A673 (cell line): Measurements from ENCODE around the gene H6PD. TPM values are rescaled to one million over a fixed set of nuclear protein-coding genes. Genes with fewer than 3 reads are reported as not detected.

ENCODE experiments used
- BruUV-seq: library from RNA; stranded (reverse); fragments of 400-500 nt; replicated peaks from 2 replicates; lab custom pipeline; 2021; lab: Mats Ljungman, UMichigan
- CTCF ChIA-PET: fragments of 300-600 bp; sonication (Branson Sonifier 250); formaldehyde crosslinking; loops from one replicate; lab custom pipeline; 2022; ENCODE audit warnings: antibody characterized with exemption; lab: Charles Lee
- POLR2A ChIA-PET: fragments of 300-600 bp; sonication (Branson Sonifier 250); formaldehyde crosslinking; loops from one replicate; lab custom pipeline; 2022; ENCODE audit warnings: antibody characterized with exemption; ENCODE audit not compliant: low non-redundant PET; lab: Charles Lee
- DNase-seq: peaks from one replicate; pipeline ENCODE4 v3.0.0-alpha.2; 2015; ENCODE audit warnings: low spot score
- H3K27ac ChIP-seq: fragments of 200-600 bp; sonication (generic); 2 replicates; pipeline ENCODE4 v1.5.1; 2016; ENCODE audit warnings: mixed run types, low read depth, mild to moderate bottlenecking, mixed read lengths, antibody characterized with exemption, low read length; ENCODE audit not compliant: poor library complexity, severe bottlenecking
- H3K27me3 ChIP-seq: fragments of 200-600 bp; sonication (generic); replicated peaks from 2 replicates; pipeline ENCODE4 v1.6.1; 2017; ENCODE audit warnings: mixed run types, low read depth, mild to moderate bottlenecking, mixed read lengths, antibody characterized with exemption, low read length; ENCODE audit not compliant: insufficient read depth, poor library complexity
- H3K36me3 ChIP-seq: fragments of 200-600 bp; sonication (generic); 2 replicates; pipeline ENCODE4 v1.6.1; 2016; ENCODE audit warnings: mixed run types, mild to moderate bottlenecking, mixed read lengths, antibody characterized with exemption, low read length; ENCODE audit not compliant: insufficient read depth, poor library complexity, severe bottlenecking
- H3K4me1 ChIP-seq: fragments of 200-600 bp; sonication (generic); 2 replicates; pipeline ENCODE4 v1.6.1; 2017; ENCODE audit warnings: mixed run types, mild to moderate bottlenecking, mixed read lengths, antibody characterized with exemption, low read length; ENCODE audit not compliant: insufficient read depth, poor library complexity, severe bottlenecking
- H3K4me3 ChIP-seq: fragments of 200-600 bp; sonication (generic); 2 replicates; pipeline ENCODE4 v1.5.1; 2016; ENCODE audit warnings: low read depth, mixed run types, mild to moderate bottlenecking, mixed read lengths, low read length; ENCODE audit not compliant: poor library complexity, severe bottlenecking
- H3K9me3 ChIP-seq: fragments of 200-600 bp; sonication (generic); 2 replicates; pipeline ENCODE4 v1.6.1; 2016; ENCODE audit warnings: mixed run types, low read depth, mild to moderate bottlenecking, mixed read lengths, antibody characterized with exemption, low read length; ENCODE audit not compliant: poor library complexity, severe bottlenecking
- EZH2 ChIP-seq: fragments of 200-600 bp; sonication (generic); IDR thresholded peaks from 2 replicates; pipeline ENCODE4 v1.6.1; 2017; ENCODE audit warnings: borderline replicate concordance, low read depth, mild to moderate bottlenecking, mixed read lengths, antibody characterized with exemption, low read length; ENCODE audit not compliant: poor library complexity, severe bottlenecking
- intact Hi-C: fragments of 100-400 bp; cut with micrococcal nuclease; formaldehyde crosslinking; loops from one replicate; pipeline ENCODE4 v1.10.0; 2022; ENCODE audit not compliant: unreplicated experiment
- total RNA-seq: library from RNA; stranded (reverse); gene quantifications from 2 replicates; pipeline ENCODE4 v1.2.3, GENCODE V29; 2021
- TF ChIP-seq, protein P1 (sequence below): fragments of 300-800, 200-600 bp; sonication (generic); conservative IDR thresholded peaks from 2 replicates; pipeline ENCODE4 v1.5.1; 2017; ENCODE audit warnings: low read depth, mild to moderate bottlenecking, antibody characterized with exemption, low read length, moderate library complexity, mixed read lengths

H6PD gene
- total RNA-seq, 1 experiment from 2014 or later, result 6.2 TPM

DNA sequence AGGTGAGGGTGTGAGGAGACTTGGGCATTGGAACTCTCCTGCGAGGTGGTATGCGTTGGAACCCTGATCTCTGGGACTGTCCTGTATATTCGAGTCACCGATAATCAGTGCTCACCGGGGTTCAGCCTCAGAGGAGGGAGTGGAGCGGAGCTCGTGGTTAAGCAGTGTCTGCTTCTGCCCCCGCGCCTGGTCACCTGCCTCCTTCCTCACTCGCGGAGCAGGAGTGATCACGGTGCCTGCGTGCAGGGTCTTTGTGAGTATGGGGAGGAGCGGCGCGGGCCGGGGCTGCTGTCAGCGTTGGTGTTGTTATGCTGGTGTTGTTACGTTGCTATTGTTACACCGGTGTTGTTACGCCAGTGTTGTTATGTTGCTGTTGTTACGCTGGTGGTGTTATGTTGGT is 23.3 kb downstream of the H6PD start:
- Histone ChIP-seq H3K27ac (no peak overlapping the region), H3K4me3 (no peak overlapping the region), H3K27me3 (peaks cover 37% of the 10 kb centered on the region), H3K9me3 (peaks cover 14% of the 10 kb centered on the region), H3K4me1 (peaks cover 12% of the 10 kb centered on the region), H3K36me3 (no peaks in the 10 kb centered on the region)
- no TSS peak for BruUV-seq
- intact Hi-C loops, result no loop called here
- no peak for TF ChIP-seq EZH2
- TF ChIP-seq, protein P1, sequence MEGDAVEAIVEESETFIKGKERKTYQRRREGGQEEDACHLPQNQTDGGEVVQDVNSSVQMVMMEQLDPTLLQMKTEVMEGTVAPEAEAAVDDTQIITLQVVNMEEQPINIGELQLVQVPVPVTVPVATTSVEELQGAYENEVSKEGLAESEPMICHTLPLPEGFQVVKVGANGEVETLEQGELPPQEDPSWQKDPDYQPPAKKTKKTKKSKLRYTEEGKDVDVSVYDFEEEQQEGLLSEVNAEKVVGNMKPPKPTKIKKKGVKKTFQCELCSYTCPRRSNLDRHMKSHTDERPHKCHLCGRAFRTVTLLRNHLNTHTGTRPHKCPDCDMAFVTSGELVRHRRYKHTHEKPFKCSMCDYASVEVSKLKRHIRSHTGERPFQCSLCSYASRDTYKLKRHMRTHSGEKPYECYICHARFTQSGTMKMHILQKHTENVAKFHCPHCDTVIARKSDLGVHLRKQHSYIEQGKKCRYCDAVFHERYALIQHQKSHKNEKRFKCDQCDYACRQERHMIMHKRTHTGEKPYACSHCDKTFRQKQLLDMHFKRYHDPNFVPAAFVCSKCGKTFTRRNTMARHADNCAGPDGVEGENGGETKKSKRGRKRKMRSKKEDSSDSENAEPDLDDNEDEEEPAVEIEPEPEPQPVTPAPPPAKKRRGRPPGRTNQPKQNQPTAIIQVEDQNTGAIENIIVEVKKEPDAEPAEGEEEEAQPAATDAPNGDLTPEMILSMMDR, result no peak
- CTCF ChIA-PET, result no interaction called here
- DNase-seq, result no peak
- POLR2A ChIA-PET, result no interaction called here

DNA sequence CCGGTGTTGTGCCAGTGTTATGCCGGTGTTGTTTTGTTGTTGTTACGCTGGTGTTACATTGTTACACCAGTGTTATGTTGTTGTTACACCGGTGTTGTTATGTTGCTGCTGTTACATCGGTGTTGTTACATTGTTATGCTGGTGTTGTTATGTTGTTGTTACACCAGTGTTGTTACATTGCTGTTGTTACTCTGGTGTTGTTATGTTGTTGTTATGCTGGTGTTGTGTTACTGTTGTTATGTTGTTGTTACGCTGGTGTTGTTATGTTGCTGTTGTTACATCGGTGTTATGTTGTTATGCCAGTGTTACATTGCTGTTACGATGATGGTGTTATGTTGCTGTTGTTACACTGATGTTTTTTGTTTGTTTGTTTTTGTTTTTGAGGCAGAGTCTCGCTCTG is 24.1 kb downstream of the H6PD start:
- intact Hi-C loops, result no loop called here
- no TSS peak for BruUV-seq
- Histone ChIP-seq H3K27me3 (peaks cover 37% of the 10 kb centered on the region), H3K4me3 (no peak overlapping the region), H3K36me3 (no peaks in the 10 kb centered on the region), H3K27ac (no peak overlapping the region), H3K9me3 (peaks cover 14% of the 10 kb centered on the region), H3K4me1 (peaks cover 4% of the 10 kb centered on the region)
- no peak for DNase-seq
- TF ChIP-seq EZH2, result no peak
- TF ChIP-seq, protein P1, result no peak
- CTCF ChIA-PET, result no interaction called here
- POLR2A ChIA-PET, result no interaction called here

DNA sequence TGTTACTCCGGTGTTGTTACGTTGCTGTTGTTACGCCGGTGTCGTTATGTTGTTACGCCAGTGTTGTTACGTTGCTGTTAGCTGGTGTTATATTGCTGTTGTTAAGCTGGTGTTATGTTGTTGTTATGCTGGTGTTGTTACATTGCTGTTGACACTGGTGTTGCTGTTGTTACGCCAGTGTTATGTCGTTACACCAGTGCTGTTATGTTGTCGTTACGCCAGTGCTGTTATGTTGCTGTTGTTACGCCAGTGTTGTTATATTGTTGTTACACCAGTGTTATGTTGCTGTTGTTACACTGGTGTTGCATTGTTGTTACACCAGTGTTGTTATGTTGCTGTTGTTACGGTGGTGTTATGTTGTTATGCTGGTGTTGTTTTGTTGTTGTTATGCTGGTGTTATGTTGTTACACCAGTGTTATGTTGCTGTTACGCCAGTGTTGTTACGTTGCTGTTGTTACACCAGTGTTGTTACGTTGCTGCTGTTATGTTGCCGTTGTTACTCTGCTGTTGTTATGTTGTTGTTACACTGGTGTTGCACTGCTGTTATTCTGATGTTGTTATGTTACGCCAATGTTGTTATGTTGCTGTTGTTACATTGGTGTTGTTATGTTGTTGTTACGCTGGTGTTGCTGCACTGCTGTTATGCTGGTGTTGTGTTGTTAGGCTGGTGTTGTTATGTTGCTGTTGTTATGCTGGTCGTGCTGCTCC is 25.6 kb downstream of the H6PD start:
- no peaks in the 10 kb centered on the region for H3K36me3 ChIP-seq
- no peak for DNase-seq
- CTCF ChIA-PET, result no interaction called here
- H3K4me1 ChIP-seq, result no peaks in the 10 kb centered on the region
- POLR2A ChIA-PET, result no interaction called here
- no TSS peak for BruUV-seq
- H3K4me3 ChIP-seq, result no peak overlapping the region
- H3K27me3 ChIP-seq, result peaks cover 27% of the 10 kb centered on the region
- intact Hi-C loops, result loop anchor here (10.0 kb wide), 1 partner anchor 315 kb away; no protein-coding TSS in a partner anchor
- peaks cover 14% of the 10 kb centered on the region for H3K9me3 ChIP-seq
- no peak overlapping the region for H3K27ac ChIP-seq
- TF ChIP-seq EZH2, result no peak
- TF ChIP-seq, protein P1, result no peak
